K562 (cell line): Measurements from ENCODE around the gene VEGFB. TPM values are rescaled to one million over a fixed set of nuclear protein-coding genes. Genes with fewer than 3 reads are reported as not detected.
A peak's percentile ranks its signal among the peaks of the same experiment; 100 is the strongest.

Source experiments
- FOXK1 ChIP-seq: sonication (generic); formaldehyde crosslinking; IDR thresholded peaks from 2 replicates; pipeline ENCODE4 v1.8.0; 2022; ENCODE audit warnings: missing genetic modification reagents, mild to moderate bottlenecking, borderline replicate concordance
- HCFC1 ChIP-seq: IDR thresholded peaks from 2 replicates; pipeline ENCODE4 v1.6.1; 2012; ENCODE audit warnings: low read depth, low read length, improper control_type of control experiment
- HDAC1 ChIP-seq, 2 experiments: fragments of 450-650 bp; IDR thresholded peaks; 2 replicates each; pipeline ENCODE4 v1.6.1; 2016 to 2017; ENCODE audit warnings: inconsistent platforms in 1 of 2, mild to moderate bottlenecking in 1 of 2, moderate library complexity in 1 of 2
- KHSRP ChIP-seq: fragments of 450-650 bp; IDR thresholded peaks from 2 replicates; pipeline ENCODE4 v1.6.1; 2017
- L3MBTL2 ChIP-seq: fragments of 450-650 bp; IDR thresholded peaks from 2 replicates; pipeline ENCODE4 v1.6.1; 2016; ENCODE audit warnings: mild to moderate bottlenecking, moderate library complexity
- MTF1 ChIP-seq: fragments of 250-450 bp; sonication (Bioruptor Pico); IDR thresholded peaks from 2 replicates; pipeline ENCODE4 v1.9.0; 2021; ENCODE audit warnings: moderate library complexity, mild to moderate bottlenecking, inconsistent platforms, borderline replicate concordance
- NR1H2 ChIP-seq: sonication (generic); formaldehyde crosslinking; IDR thresholded peaks from 2 replicates; pipeline ENCODE4 v1.4.0; 2020; ENCODE audit warnings: mild to moderate bottlenecking, missing genetic modification reagents
- PURB ChIP-seq: sonication (generic); formaldehyde crosslinking; IDR thresholded peaks from 2 replicates; pipeline ENCODE4 v1.9.0; 2021; ENCODE audit warnings: low read depth, mild to moderate bottlenecking, missing genetic modification reagents
- RAD21 ChIP-seq, 2 experiments: fragments of 250-450 bp in 1 of 2; fragments of 450-650 bp in 1 of 2; sonication (Bioruptor Pico) in 1 of 2; formaldehyde crosslinking in 1 of 2; IDR thresholded peaks in 1 of 2; conservative IDR thresholded peaks in 1 of 2; 2 replicates each; pipeline versions ENCODE4 v1.4.0 to v1.8.0; 2020 to 2022; ENCODE audit warnings: mild to moderate bottlenecking in 2 of 2, moderate library complexity in 1 of 2
- RNF2 ChIP-seq: sonication (generic); IDR thresholded peaks from 2 replicates; pipeline ENCODE4 v1.6.1; 2016
- SLC30A9 ChIP-seq: fragments of 250-450 bp; sonication (Bioruptor Pico); IDR thresholded peaks from 2 replicates; pipeline ENCODE4 v1.8.0; 2022; ENCODE audit warnings: mild to moderate bottlenecking, moderate library complexity
- SP1 ChIP-seq: sonication (generic); formaldehyde crosslinking; IDR thresholded peaks from 2 replicates; pipeline ENCODE4 v1.8.1; 2022; ENCODE audit warnings: mild to moderate bottlenecking, missing genetic modification reagents
- TEAD2 ChIP-seq: fragments of 450-650 bp; IDR thresholded peaks from 2 replicates; pipeline ENCODE4 v1.6.1; 2016; ENCODE audit warnings: missing genetic modification characterization, control low read depth, missing compliant biosample characterization
- XRCC5 ChIP-seq: fragments of 200-400 bp; formaldehyde crosslinking; IDR thresholded peaks from 2 replicates; pipeline ENCODE4 v1.6.1; 2017; ENCODE audit warnings: low read depth, mild to moderate bottlenecking, low read length
- ZNF398 ChIP-seq: fragments of 250-450 bp; sonication (Bioruptor Pico); IDR thresholded peaks from 2 replicates; pipeline ENCODE4 v1.8.0; 2021; ENCODE audit warnings: moderate library complexity, mild to moderate bottlenecking, inconsistent platforms
- ZNF436 ChIP-seq: fragments of 250-450, 450-650 bp; sonication (Bioruptor Pico); formaldehyde crosslinking; IDR thresholded peaks from 2 replicates; pipeline ENCODE4 v1.7.0; 2020; ENCODE audit warnings: mild to moderate bottlenecking
- polyA plus RNA-seq, 8 experiments: library from polyadenylated mRNA; depleted of rRNA in 4 of 8; stranded (reverse) in 5 of 8; unstranded in 3 of 8; fragments of >200 nt; fragmentation: Nextera tagmentation in 2 of 8; fragmentation: Illumina TruSeq in 1 of 8; extraction: Ambion mirVana in 2 of 8; extraction: Trizol in 1 of 8; gene quantifications; 2 replicates each; pipeline versions ENCODE4 v1.2.1 to v1.2.3, GENCODE V29; 2011 to 2014; ENCODE audit warnings: inconsistent platforms in 1 of 8, missing spikeins in 1 of 8
- total RNA-seq, 7 experiments: library from RNA; depleted of rRNA in 6 of 7; stranded (reverse); fragments of >200 nt in 6 of 7; fragmentation: Illumina TruSeq in 2 of 7; extraction: Trizol in 2 of 7; gene quantifications; 2 replicates each; pipeline versions ENCODE4 v1.2.1 to v1.2.3, GENCODE V29; 2011 to 2021; ENCODE audit warnings: low replicate concordance in 1 of 7
- TF ChIP-seq, protein P1 (sequence below): fragments of 450-650 bp; IDR thresholded peaks from one replicate; pipeline ENCODE4 v1.6.1; 2018; ENCODE audit warnings: mild to moderate bottlenecking, moderate library complexity; ENCODE audit not compliant: partially characterized antibody
- TF ChIP-seq, protein P2 (sequence below): fragments of 450-650 bp; formaldehyde crosslinking; IDR thresholded peaks from 2 replicates; pipeline ENCODE4 v1.4.0; 2022; ENCODE audit warnings: mild to moderate bottlenecking, moderate library complexity
- TF ChIP-seq, protein P3 (sequence below): fragments of 450-650 bp; formaldehyde crosslinking; IDR thresholded peaks from 2 replicates; pipeline ENCODE4 v1.4.0; 2020; ENCODE audit warnings: mild to moderate bottlenecking, mixed read lengths
- TF ChIP-seq, protein P4 (sequence below): fragments of 450-650 bp; IDR thresholded peaks from 2 replicates; pipeline ENCODE4 v1.6.1; 2014; ENCODE audit warnings: low read depth, mild to moderate bottlenecking, moderate library complexity, borderline replicate concordance

VEGFB gene
- total and polyA plus RNA-seq, 9 of the 15 experiments (the other 6 are each of a cell fraction or from before 2014, with no cell fraction given): 11.0 to 83.4 (median 25.7) TPM

DNA sequence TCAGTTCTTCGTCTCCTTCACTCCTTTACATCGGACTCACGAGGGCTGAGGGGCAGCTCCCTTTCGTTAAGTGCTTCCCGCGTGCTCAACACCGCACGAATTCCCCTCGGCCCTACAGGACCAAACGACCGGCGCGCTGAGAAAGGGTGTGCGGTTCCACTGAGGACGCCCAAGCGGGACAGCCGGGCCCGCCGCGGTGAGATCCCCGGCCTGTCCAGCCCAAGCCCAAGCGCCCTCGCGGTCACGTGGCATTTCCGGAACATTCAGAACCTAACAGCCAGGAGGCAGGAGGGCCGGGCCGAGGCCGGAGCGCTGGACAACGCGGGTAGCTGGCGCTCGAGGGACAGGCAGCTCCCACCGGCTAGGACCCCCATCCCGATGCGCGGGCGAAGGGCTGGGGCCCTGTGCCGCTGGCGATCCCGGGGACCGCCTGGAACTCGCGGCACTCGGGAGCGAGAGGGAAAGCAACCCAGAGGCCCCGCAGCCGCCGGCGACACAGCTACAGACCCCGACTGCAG lies 49.1 kb upstream of the VEGFB start (continued):
- TF ChIP-seq ZNF398 (CRISPR knock-in tag) (no peak), RAD21 (CRISPR knock-in tag; conservative IDR thresholded peaks at IDR 0.05 in 1 of 2, IDR thresholded peaks at IDR 0.05 in 1 of 2) (peak in 1 of 2 experiments; percentile 19; a peak in 1 of 4 replicates), KHSRP (no peak), FOXK1 (CRISPR knock-in tag) (peak; percentile 22; the same call in 1 of the 2 replicates), PURB (CRISPR knock-in tag) (no peak), ZNF436 (CRISPR knock-in tag) (no peak), HDAC1 (IDR thresholded peaks at IDR 0.05) (peak in 1 of 2 experiments; percentile 94; a peak in 2 of 4 replicates), SLC30A9 (no peak), MTF1 (CRISPR knock-in tag) (peak; percentile 60; the same call in 1 of the 2 replicates), SP1 (no peak), XRCC5 (peak; percentile 15; the same call in 1 of the 2 replicates), L3MBTL2 (peak; percentile 98), NR1H2 (CRISPR knock-in tag) (no peak), HCFC1 (no peak), RNF2 (peak; percentile 83; the same call in 1 of the 2 replicates), TEAD2 (no peak)
- TF ChIP-seq, protein P1, sequence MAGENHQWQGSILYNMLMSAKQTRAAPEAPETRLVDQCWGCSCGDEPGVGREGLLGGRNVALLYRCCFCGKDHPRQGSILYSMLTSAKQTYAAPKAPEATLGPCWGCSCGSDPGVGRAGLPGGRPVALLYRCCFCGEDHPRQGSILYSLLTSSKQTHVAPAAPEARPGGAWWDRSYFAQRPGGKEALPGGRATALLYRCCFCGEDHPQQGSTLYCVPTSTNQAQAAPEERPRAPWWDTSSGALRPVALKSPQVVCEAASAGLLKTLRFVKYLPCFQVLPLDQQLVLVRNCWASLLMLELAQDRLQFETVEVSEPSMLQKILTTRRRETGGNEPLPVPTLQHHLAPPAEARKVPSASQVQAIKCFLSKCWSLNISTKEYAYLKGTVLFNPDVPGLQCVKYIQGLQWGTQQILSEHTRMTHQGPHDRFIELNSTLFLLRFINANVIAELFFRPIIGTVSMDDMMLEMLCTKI: no peak
- TF ChIP-seq, protein P2, sequence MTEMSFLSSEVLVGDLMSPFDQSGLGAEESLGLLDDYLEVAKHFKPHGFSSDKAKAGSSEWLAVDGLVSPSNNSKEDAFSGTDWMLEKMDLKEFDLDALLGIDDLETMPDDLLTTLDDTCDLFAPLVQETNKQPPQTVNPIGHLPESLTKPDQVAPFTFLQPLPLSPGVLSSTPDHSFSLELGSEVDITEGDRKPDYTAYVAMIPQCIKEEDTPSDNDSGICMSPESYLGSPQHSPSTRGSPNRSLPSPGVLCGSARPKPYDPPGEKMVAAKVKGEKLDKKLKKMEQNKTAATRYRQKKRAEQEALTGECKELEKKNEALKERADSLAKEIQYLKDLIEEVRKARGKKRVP: 0 out of 2 replicates have a peak, but pooled peaks have one; percentile 48
- TF ChIP-seq, protein P3, sequence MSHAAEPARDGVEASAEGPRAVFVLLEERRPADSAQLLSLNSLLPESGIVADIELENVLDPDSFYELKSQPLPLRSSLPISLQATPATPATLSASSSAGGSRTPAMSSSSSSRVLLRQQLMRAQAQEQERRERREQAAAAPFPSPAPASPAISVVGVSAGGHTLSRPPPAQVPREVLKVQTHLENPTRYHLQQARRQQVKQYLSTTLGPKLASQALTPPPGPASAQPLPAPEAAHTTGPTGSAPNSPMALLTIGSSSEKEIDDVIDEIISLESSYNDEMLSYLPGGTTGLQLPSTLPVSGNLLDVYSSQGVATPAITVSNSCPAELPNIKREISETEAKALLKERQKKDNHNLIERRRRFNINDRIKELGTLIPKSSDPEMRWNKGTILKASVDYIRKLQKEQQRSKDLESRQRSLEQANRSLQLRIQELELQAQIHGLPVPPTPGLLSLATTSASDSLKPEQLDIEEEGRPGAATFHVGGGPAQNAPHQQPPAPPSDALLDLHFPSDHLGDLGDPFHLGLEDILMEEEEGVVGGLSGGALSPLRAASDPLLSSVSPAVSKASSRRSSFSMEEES (CRISPR knock-in tag): peak; percentile 94
- TF ChIP-seq, protein P4, sequence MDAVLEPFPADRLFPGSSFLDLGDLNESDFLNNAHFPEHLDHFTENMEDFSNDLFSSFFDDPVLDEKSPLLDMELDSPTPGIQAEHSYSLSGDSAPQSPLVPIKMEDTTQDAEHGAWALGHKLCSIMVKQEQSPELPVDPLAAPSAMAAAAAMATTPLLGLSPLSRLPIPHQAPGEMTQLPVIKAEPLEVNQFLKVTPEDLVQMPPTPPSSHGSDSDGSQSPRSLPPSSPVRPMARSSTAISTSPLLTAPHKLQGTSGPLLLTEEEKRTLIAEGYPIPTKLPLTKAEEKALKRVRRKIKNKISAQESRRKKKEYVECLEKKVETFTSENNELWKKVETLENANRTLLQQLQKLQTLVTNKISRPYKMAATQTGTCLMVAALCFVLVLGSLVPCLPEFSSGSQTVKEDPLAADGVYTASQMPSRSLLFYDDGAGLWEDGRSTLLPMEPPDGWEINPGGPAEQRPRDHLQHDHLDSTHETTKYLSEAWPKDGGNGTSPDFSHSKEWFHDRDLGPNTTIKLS: peak; percentile 89
